ENCODE measurements around the gene EFNA5. TPM values are rescaled to one million over a fixed set of nuclear protein-coding genes. Genes with fewer than 3 reads are reported as not detected.

The EFNA5 gene
- total RNA-seq, 1 experiment from 2014 or later, result 51.2 TPM

DNA sequence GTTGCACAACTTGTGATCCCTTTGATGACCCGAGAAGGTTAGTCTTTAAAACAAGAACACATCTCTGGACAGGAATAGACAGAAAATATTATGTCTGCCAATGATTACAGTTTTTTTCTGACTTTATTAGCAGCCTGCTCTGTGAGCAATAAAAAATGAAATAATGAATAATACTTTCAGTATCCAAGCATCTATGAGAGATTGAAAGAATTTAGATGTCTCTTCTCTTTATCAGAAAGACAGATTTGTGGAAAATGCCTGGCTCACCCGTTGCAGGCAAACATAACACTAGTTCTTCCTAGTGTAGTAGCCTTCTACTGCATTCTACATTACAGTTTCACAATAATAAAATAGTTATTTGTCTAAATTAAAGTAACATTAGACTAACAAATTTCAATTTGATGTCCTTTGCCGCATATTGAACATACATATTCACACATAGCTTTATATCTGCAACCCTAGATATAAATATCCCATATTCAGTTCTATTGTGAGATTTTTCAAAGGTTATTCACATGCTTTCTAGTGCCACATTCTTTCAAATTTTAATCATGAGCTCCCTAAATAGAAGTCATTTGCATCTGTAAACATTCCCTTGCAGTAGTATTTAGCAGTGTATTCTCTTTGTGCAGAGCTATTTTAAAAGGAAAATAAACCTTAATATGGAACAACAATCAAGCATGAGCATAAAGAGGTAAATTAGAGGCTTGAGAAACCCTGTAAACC lies 267.3 kb downstream of the EFNA5 start:
- ChIA-PET POLR2A (interaction anchor here (0.9 to 1.8 kb wide), 2 partner anchors 12 to 19 kb away, joined by 3 to 9 read pairs; no protein-coding TSS in a partner anchor), CTCF (interaction anchor here (0.5 to 1.8 kb wide), 4 partner anchors 9 to 1075 kb away, joined by 3 to 5 read pairs (median 4); no protein-coding TSS in a partner anchor)
- H3K36me3 Mint-ChIP-seq (ENCODE audit: insufficient read depth, unreplicated experiment), result peaks cover 5% of the 10 kb centered on the region
- peaks cover 23% of the 10 kb centered on the region for H3K4me1 Mint-ChIP-seq (ENCODE audit: insufficient read depth, unreplicated experiment)
- BruUV-seq (replicated peaks), result no TSS peak
- intact Hi-C loops (cut with micrococcal nuclease), result no loop called here
- TF ChIP-seq, protein P1, sequence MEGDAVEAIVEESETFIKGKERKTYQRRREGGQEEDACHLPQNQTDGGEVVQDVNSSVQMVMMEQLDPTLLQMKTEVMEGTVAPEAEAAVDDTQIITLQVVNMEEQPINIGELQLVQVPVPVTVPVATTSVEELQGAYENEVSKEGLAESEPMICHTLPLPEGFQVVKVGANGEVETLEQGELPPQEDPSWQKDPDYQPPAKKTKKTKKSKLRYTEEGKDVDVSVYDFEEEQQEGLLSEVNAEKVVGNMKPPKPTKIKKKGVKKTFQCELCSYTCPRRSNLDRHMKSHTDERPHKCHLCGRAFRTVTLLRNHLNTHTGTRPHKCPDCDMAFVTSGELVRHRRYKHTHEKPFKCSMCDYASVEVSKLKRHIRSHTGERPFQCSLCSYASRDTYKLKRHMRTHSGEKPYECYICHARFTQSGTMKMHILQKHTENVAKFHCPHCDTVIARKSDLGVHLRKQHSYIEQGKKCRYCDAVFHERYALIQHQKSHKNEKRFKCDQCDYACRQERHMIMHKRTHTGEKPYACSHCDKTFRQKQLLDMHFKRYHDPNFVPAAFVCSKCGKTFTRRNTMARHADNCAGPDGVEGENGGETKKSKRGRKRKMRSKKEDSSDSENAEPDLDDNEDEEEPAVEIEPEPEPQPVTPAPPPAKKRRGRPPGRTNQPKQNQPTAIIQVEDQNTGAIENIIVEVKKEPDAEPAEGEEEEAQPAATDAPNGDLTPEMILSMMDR (IDR thresholded peaks at IDR 0.05; ENCODE audit: unreplicated experiment), result no peak
- no peak for DNase-seq (ENCODE audit: unreplicated experiment)
- H3K4me3 Mint-ChIP-seq (ENCODE audit: unreplicated experiment), result no peak overlapping the region
- H3K27ac Mint-ChIP-seq (ENCODE audit: low read depth, unreplicated experiment), result no peak overlapping the region
- H3K27me3 Mint-ChIP-seq (ENCODE audit: insufficient read depth, unreplicated experiment), result no peaks in the 10 kb centered on the region
- H3K9me3 Mint-ChIP-seq (ENCODE audit: unreplicated experiment), result no peaks in the 10 kb centered on the region

DNA sequence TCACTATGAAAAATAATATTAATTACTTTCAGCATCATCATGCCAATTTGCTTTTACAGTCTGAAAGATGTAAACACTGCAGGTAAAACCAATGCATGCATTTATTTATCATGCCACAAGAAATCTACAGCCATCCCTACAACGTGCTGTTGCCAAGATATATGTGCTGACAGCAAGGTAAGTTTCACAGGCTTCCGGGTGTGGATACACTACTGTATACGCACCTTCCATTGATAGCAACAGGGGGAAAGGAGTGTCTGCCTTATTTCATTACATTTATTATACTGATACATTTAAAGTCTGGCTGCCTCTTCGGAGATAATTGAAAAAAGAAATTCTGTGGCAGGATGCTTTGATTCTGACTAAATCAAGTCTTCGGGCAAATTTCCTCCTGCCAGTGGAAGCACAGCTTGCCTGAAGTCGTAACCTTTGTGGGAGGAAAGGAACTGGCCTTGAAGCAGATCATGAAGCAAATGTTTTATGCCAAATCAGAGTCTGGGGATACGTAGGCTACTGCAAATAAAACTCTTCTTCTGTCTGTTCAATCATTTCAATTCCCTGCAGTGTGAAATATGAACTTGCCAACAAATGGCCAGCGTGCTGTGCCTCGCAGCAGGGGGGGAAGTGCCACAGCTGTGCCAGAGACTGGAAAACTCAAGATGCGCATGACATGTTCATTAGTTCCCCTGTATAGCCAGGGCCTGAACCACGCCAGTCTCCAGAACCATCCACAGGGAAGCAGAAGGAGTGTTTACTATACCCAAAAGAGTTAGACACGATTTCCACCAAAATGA lies 268.1 kb downstream of the EFNA5 start:
- ChIA-PET CTCF (no interaction called here), POLR2A (no interaction called here)
- peaks cover 1% of the 10 kb centered on the region for H3K36me3 Mint-ChIP-seq (ENCODE audit: insufficient read depth, unreplicated experiment)
- H3K9me3 Mint-ChIP-seq (ENCODE audit: unreplicated experiment), result no peaks in the 10 kb centered on the region
- no TSS peak for BruUV-seq (replicated peaks)
- no peaks in the 10 kb centered on the region for H3K27me3 Mint-ChIP-seq (ENCODE audit: insufficient read depth, unreplicated experiment)
- TF ChIP-seq, protein P1 (IDR thresholded peaks at IDR 0.05; ENCODE audit: unreplicated experiment), result no peak
- DNase-seq (ENCODE audit: unreplicated experiment), result no peak
- no peak overlapping the region for H3K27ac Mint-ChIP-seq (ENCODE audit: low read depth, unreplicated experiment)
- H3K4me3 Mint-ChIP-seq (ENCODE audit: unreplicated experiment), result no peak overlapping the region
- peaks cover 17% of the 10 kb centered on the region for H3K4me1 Mint-ChIP-seq (ENCODE audit: insufficient read depth, unreplicated experiment)
- intact Hi-C loops (cut with micrococcal nuclease), result no loop called here

DNA sequence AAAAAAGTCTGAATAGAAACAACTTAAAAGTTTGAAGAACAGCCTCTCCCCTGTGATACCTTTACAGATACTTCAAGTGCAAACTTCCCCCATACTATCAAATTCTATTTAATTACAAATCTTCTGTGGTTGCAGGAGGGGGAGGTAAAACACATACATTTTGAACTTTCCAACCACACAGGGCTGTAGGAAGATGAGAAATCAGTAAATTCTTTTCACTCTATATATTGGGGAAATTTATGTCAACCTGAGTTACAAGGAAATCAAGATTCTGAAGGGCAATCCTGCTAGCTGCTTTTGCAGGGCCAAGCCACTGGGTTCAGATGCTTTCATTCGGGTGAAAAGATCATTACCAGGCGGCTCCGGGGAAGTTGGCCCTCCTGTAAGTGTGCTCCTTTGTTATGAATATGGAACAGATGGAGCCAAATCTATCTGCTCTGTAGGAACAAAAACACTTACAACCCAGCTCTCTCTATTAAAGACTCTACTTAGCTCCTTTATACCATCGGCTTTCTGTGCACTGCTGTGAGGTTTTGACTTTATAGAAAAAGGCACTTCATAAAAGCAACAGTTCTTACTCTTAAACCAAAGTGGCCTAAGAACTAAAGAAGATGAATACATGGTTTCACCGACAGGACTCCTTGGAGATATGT lies 269.1 kb downstream of the EFNA5 start:
- peaks cover 18% of the 10 kb centered on the region for H3K4me1 Mint-ChIP-seq (ENCODE audit: insufficient read depth, unreplicated experiment)
- BruUV-seq (replicated peaks), result no TSS peak
- ChIA-PET CTCF (no interaction called here), POLR2A (interaction anchor here (0.7 to 1.6 kb wide), 2 partner anchors 14 to 142 kb away, joined by 3 to 4 read pairs; no protein-coding TSS in a partner anchor)
- no peaks in the 10 kb centered on the region for H3K27me3 Mint-ChIP-seq (ENCODE audit: insufficient read depth, unreplicated experiment)
- intact Hi-C loops (cut with micrococcal nuclease), result no loop called here
- no peak overlapping the region for H3K4me3 Mint-ChIP-seq (ENCODE audit: unreplicated experiment)
- no peaks in the 10 kb centered on the region for H3K9me3 Mint-ChIP-seq (ENCODE audit: unreplicated experiment)
- H3K27ac Mint-ChIP-seq (ENCODE audit: low read depth, unreplicated experiment), result no peak overlapping the region
- TF ChIP-seq, protein P1 (IDR thresholded peaks at IDR 0.05; ENCODE audit: unreplicated experiment), result no peak
- peaks cover 12% of the 10 kb centered on the region for H3K36me3 Mint-ChIP-seq (ENCODE audit: insufficient read depth, unreplicated experiment)
- DNase-seq (ENCODE audit: unreplicated experiment), result no peak

DNA sequence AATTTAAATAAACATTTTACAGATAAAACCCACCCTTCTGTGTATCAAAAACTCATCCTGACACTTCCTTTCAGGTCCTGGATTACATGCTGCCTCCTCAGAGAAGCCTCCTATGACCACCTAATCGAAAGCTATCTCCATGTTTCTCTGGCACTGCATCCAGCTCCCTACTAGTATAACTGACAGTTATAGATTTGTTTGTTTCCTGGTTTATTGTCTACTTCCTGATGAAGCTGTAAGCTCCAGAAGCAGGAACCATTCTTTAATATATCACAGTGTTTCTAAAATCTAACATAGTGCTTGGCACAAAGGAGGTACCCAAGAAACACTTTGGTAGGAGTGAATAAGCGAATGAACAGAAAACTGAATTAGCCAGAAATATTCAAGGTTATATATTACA lies 270.4 kb downstream of the EFNA5 start:
- Mint-ChIP-seq H3K4me3 (ENCODE audit: unreplicated experiment) (no peak overlapping the region), H3K9me3 (ENCODE audit: unreplicated experiment) (no peaks in the 10 kb centered on the region)
- intact Hi-C loops (cut with micrococcal nuclease), result no loop called here

More for the DNA sequence above, 270.4 kb downstream of the EFNA5 start:
- Mint-ChIP-seq H3K36me3 (ENCODE audit: insufficient read depth, unreplicated experiment) (peaks cover 18% of the 10 kb centered on the region), H3K4me1 (ENCODE audit: insufficient read depth, unreplicated experiment) (peaks cover 26% of the 10 kb centered on the region), H3K27me3 (ENCODE audit: insufficient read depth, unreplicated experiment) (no peaks in the 10 kb centered on the region), H3K27ac (ENCODE audit: low read depth, unreplicated experiment) (no peak overlapping the region)
- CTCF ChIA-PET, result interaction anchor here (0.5 to 0.7 kb wide), 4 partner anchors 94 to 733 kb away, joined by 3 read pairs; no protein-coding TSS in a partner anchor
- POLR2A ChIA-PET, result interaction anchor here (0.7 to 1.6 kb wide), 3 partner anchors 9 to 15 kb away, joined by 3 to 4 read pairs (median 3); no protein-coding TSS in a partner anchor
- no TSS peak for BruUV-seq (replicated peaks)
- TF ChIP-seq, protein P1 (IDR thresholded peaks at IDR 0.05; ENCODE audit: unreplicated experiment), result no peak
- DNase-seq (ENCODE audit: unreplicated experiment), result no peak

Data from MCF 10A (cell line).